A549 (cell line): ENCODE data around the gene PAPPA. TPM values are rescaled to one million over a fixed set of nuclear protein-coding genes. Genes with fewer than 3 reads are reported as not detected.

Source experiments
- ATAC-seq, 2 experiments: fragments of 200-7000 bp in 1 of 2; fragments of >200 bp in 1 of 2; cut with Nextera tagmentation in 1 of 2; cut with Tn5 transposase in 1 of 2; 3 replicates each; pipeline versions ENCODE4 v1.8.0 to v1.9.1; 2018 to 2020; ENCODE audit warnings: mild to moderate bottlenecking in 1 of 2, moderate library complexity in 1 of 2
- CTCF ChIA-PET: fragments of 300-600 bp; sonication (Branson Sonifier 250); formaldehyde crosslinking; extraction: SDS; loops from one replicate; lab custom pipeline; 2021; ENCODE audit warnings: antibody characterized with exemption, inconsistent platforms; lab: Yijun Ruan, JAX
- POLR2A ChIA-PET: fragments of 350-600 bp; formaldehyde crosslinking; extraction: SDS; loops from one replicate; lab custom pipeline; 2021; ENCODE audit warnings: antibody characterized with exemption, inconsistent platforms; lab: Yijun Ruan, JAX
- DNase-seq, 2 experiments: peaks; one replicate each; pipeline versions ENCODE4 v3.0.0 to v3.0.0-alpha.2; 2011 to 2016; ENCODE audit warnings: low read depth in 1 of 2, low spot score in 1 of 2
- FAIRE-seq: peaks from 2 replicates; lab custom pipeline; 2011; peaks lifted over from hg19 to GRCh38; lab: Jason Lieb, UNC
- H3K27ac ChIP-seq, 2 experiments: fragments of >200 bp; sonication (Bioruptor Twin); formaldehyde crosslinking; 3 replicates each; pipeline ENCODE4 v1.5.1; 2016 to 2017
- H3K4me1 ChIP-seq: fragments of >200 bp; sonication (Bioruptor Twin); formaldehyde crosslinking; 3 replicates; pipeline ENCODE4 v1.6.1; 2016
- H3K4me2 ChIP-seq: fragments of >200 bp; sonication (Bioruptor Twin); formaldehyde crosslinking; 3 replicates; pipeline ENCODE4 v1.6.1; 2016
- H3K4me3 ChIP-seq: fragments of >200 bp; sonication (Bioruptor Twin); formaldehyde crosslinking; 3 replicates; pipeline ENCODE4 v1.5.1; 2016
- H3K9me3 ChIP-seq: fragments of >200 bp; sonication (Bioruptor Twin); formaldehyde crosslinking; 3 replicates; pipeline ENCODE4 v1.6.1; 2016
- ATOH8 ChIP-seq: fragments of 250-450 bp; sonication (Bioruptor Pico); IDR thresholded peaks from 2 replicates; pipeline ENCODE4 v1.5.0; 2020; ENCODE audit warnings: low read depth, mild to moderate bottlenecking, moderate library complexity
- CEBPB ChIP-seq, 2 experiments: fragments of >200 bp in 1 of 2; sonication (Bioruptor Twin) in 1 of 2; formaldehyde crosslinking in 1 of 2; IDR thresholded peaks; 2 replicates each; pipeline ENCODE4 v1.6.1; 2012 to 2016
- E2F6 ChIP-seq: IDR thresholded peaks from 2 replicates; pipeline ENCODE4 v1.6.1; 2012; ENCODE audit warnings: low read depth, borderline replicate concordance
- EHF ChIP-seq: fragments of 250-450 bp; sonication (Bioruptor Pico); IDR thresholded peaks from 2 replicates; pipeline ENCODE4 v1.5.0; 2020; ENCODE audit warnings: mild to moderate bottlenecking
- EHMT2 ChIP-seq: fragments of 200-600 bp; sonication (generic); IDR thresholded peaks from 2 replicates; pipeline ENCODE4 v1.6.1; 2016; ENCODE audit warnings: antibody characterized with exemption, low read depth, mild to moderate bottlenecking, moderate library complexity
- ELK1 ChIP-seq: fragments of 150-350 bp; IDR thresholded peaks from 2 replicates; pipeline ENCODE4 v1.6.1; 2014; ENCODE audit warnings: low read depth, mild to moderate bottlenecking, low read length
- FOSB ChIP-seq: fragments of 250-450 bp; sonication (Bioruptor Pico); IDR thresholded peaks from 2 replicates; pipeline ENCODE4 v1.5.0; 2020; ENCODE audit warnings: mild to moderate bottlenecking, moderate library complexity
- HEYL ChIP-seq: fragments of 250-450 bp; sonication (Bioruptor Pico); IDR thresholded peaks from 2 replicates; pipeline ENCODE4 v1.8.0; 2021; ENCODE audit warnings: mild to moderate bottlenecking, moderate library complexity
- HOXB13 ChIP-seq: fragments of 250-450 bp; sonication (Bioruptor Pico); IDR thresholded peaks from 2 replicates; pipeline ENCODE4 v1.5.0; 2020; ENCODE audit warnings: low read depth, mild to moderate bottlenecking, moderate library complexity
- JUN ChIP-seq, 2 experiments: fragments of >200 bp; sonication (Bioruptor Twin); formaldehyde crosslinking; IDR thresholded peaks; 2 replicates in 1 of 2; 3 replicates in 1 of 2; pipeline ENCODE4 v1.6.1; 2016 to 2017
- KDM1A ChIP-seq: fragments of 200-600 bp; sonication (generic); IDR thresholded peaks from 2 replicates; pipeline ENCODE4 v1.6.1; 2016; ENCODE audit warnings: low read depth, mild to moderate bottlenecking
- MAX ChIP-seq: IDR thresholded peaks from 2 replicates; pipeline ENCODE4 v1.6.1; 2012
- NFE2L2 ChIP-seq: fragments of 150-350 bp; conservative IDR thresholded peaks from 2 replicates; pipeline ENCODE4 v1.6.1; 2014; ENCODE audit warnings: low read length
- NPAS2 ChIP-seq: fragments of 250-450 bp; sonication (Bioruptor Pico); IDR thresholded peaks from 2 replicates; pipeline ENCODE4 v1.8.0; 2022; ENCODE audit warnings: mild to moderate bottlenecking, moderate library complexity, borderline replicate concordance
- NR3C1 ChIP-seq: fragments of >200 bp; sonication (Bioruptor Twin); formaldehyde crosslinking; IDR thresholded peaks from 3 replicates; pipeline ENCODE4 v1.6.1; 2017
- POLR2A ChIP-seq: IDR thresholded peaks from 2 replicates; pipeline ENCODE4 v1.6.1; 2012; ENCODE audit warnings: mild to moderate bottlenecking, low read length
- RARB ChIP-seq: fragments of 250-450 bp; sonication (Bioruptor Pico); IDR thresholded peaks from 2 replicates; pipeline ENCODE4 v1.8.0; 2021; ENCODE audit warnings: mild to moderate bottlenecking, moderate library complexity
- TFCP2L1 ChIP-seq: fragments of 250-450 bp; sonication (Bioruptor Pico); IDR thresholded peaks from 2 replicates; pipeline ENCODE4 v1.5.0; 2021; ENCODE audit warnings: mild to moderate bottlenecking
- TP53 ChIP-seq: fragments of 250-450 bp; sonication (Bioruptor Pico); IDR thresholded peaks from 2 replicates; pipeline ENCODE4 v1.5.0; 2021; ENCODE audit warnings: mild to moderate bottlenecking, moderate library complexity
- ZC3H11A ChIP-seq: fragments of 450-650 bp; IDR thresholded peaks from 2 replicates; pipeline ENCODE4 v1.6.1; 2014; ENCODE audit warnings: antibody characterized with exemption, mild to moderate bottlenecking
- ZNF302 ChIP-seq: fragments of 250-450 bp; sonication (Bioruptor Pico); IDR thresholded peaks from 2 replicates; pipeline ENCODE4 v1.9.0; 2021; ENCODE audit warnings: inconsistent platforms, mild to moderate bottlenecking, moderate library complexity
- WGBS: methylation state at CpG from one replicate; pipeline ENCODE4 v1.1.6; 2017; ENCODE audit errors: missing lambda C conversion rate; 5-methylcytosine and 5-hydroxymethylcytosine counted together
- polyA plus RNA-seq, 4 experiments: library from polyadenylated mRNA; depleted of rRNA in 3 of 4; stranded (reverse); fragments of >200 nt; fragmentation: RNase III in 1 of 4; extraction: RNeasy Plus Mini Kit Qiagen cat#74134 plus additional on column Dnase treatment in 1 of 4; gene quantifications; 2 replicates in 3 of 4; 3 replicates in 1 of 4; pipeline ENCODE4 v1.2.3, GENCODE V29; 2011 to 2017

The PAPPA gene
- polyA plus RNA-seq, 2 of the 4 experiments (the other 2 are of a cell fraction), result 40.0 to 127 TPM

- no peak for TF ChIP-seq NPAS2 (CRISPR knock-in tag)
- TF ChIP-seq, all 56 proteins: peak for 0
Measured at GRCh38 chr9:116389541-116390302, 236.1 kb downstream of the PAPPA start (continued).

- POLR2A ChIA-PET, result no interaction called here
- peak overlapping the region in 1 of 2 experiments; percentile 53; a peak in 4 of 6 replicates for H3K27ac ChIP-seq
- CTCF ChIA-PET, result interaction anchor here (1.2 to 2.1 kb wide), 3 partner anchors 9 to 186 kb away, joined by 4 to 8 read pairs (median 5); no protein-coding TSS in a partner anchor
- no peak overlapping the region for H3K4me2 ChIP-seq
- DNase-seq, result no peak
- H3K9me3 ChIP-seq, result no peaks in the 10 kb centered on the region
- TF ChIP-seq ATOH8 (CRISPR knock-in tag), result no peak
- TF ChIP-seq E2F6, result no peak
- TF ChIP-seq NR3C1, result no peak
- TF ChIP-seq HEYL (CRISPR knock-in tag), result no peak
- TF ChIP-seq EHMT2, result no peak
- no peak for TF ChIP-seq FOSB (CRISPR knock-in tag)
- no peak for TF ChIP-seq MAX
- TF ChIP-seq ZC3H11A, result no peak
- TF ChIP-seq NFE2L2, result no peak
- TF ChIP-seq ZNF302, result no peak
- no peak for TF ChIP-seq KDM1A
- no peak for TF ChIP-seq TFCP2L1 (CRISPR knock-in tag)
- TF ChIP-seq TP53 (CRISPR knock-in tag), result no peak
- TF ChIP-seq EHF (CRISPR knock-in tag), result no peak
- no peak for TF ChIP-seq NPAS2 (CRISPR knock-in tag)
- TF ChIP-seq HOXB13 (CRISPR knock-in tag), result no peak
- no peak for TF ChIP-seq CEBPB (IDR thresholded peaks at IDR 0.05)
- no peak for TF ChIP-seq POLR2A
- TF ChIP-seq, all 56 proteins: peak for 0
- FAIRE-seq (no peak), ATAC-seq (no peak)
- Histone ChIP-seq H3K4me3 (no peak overlapping the region), H3K4me1 (peaks cover 51% of the 10 kb centered on the region)
- WGBS, result 93% methylated on average over 7 of the region's 7 CpGs
Measured at GRCh38 chr9:116390303-116391228, 237.0 kb downstream of the PAPPA start.

GRCh38 chr9:116391306-116391900 is 237.8 kb downstream of the PAPPA start:
- Histone ChIP-seq H3K9me3 (no peaks in the 10 kb centered on the region), H3K27ac (peak overlapping the region in 1 of 2 experiments; percentile 53; a peak in 3 of 6 replicates), H3K4me3 (no peak overlapping the region), H3K4me2 (no peak overlapping the region), H3K4me1 (peaks cover 44% of the 10 kb centered on the region)
- DNase-seq, result no peak
- WGBS, result 92% methylated on average over 4 of the region's 4 CpGs
- ChIA-PET POLR2A (no interaction called here), CTCF (interaction anchor here (1.2 to 2.1 kb wide), 3 partner anchors 9 to 186 kb away, joined by 4 to 8 read pairs (median 5); no protein-coding TSS in a partner anchor)
- no peak for FAIRE-seq
- no peak for ATAC-seq
- TF ChIP-seq MAX (no peak), ELK1 (no peak), JUN (IDR thresholded peaks at IDR 0.05) (0 out of 5 replicates have a peak, but pooled peaks of 1 of the 2 experiments have one; percentile 7), NPAS2 (CRISPR knock-in tag) (no peak), RARB (no peak), ZNF302 (no peak)
- TF ChIP-seq, all 56 proteins: peak for 1
